Keratinocyte (primary cell): ENCODE data around the gene CDK3. TPM values are rescaled to one million over a fixed set of nuclear protein-coding genes. Genes with fewer than 3 reads are reported as not detected.
"Not testable (repeated sequence)": the region's sequence is repeated elsewhere in the genome, so short reads cannot be mapped to it uniquely, and the experiment has no call there.

ENCODE experiments used
- DNase-seq: peaks from one replicate; pipeline ENCODE4 v3.0.0-alpha.2; 2011; ENCODE audit warnings: low read depth, missing footprints, low spot score
- FAIRE-seq: peaks from 2 replicates; lab custom pipeline; 2011; peaks lifted over from hg19 to GRCh38; lab: Jason Lieb, UNC
- H2AFZ ChIP-seq: 2 replicates; pipeline ENCODE4 v1.6.0; 2012; ENCODE audit warnings: low read length, control low read depth, inconsistent platforms; ENCODE audit not compliant: control insufficient read depth
- H3K27ac ChIP-seq: 2 replicates; pipeline ENCODE4 v1.5.1; 2011; ENCODE audit warnings: low read length; ENCODE audit not compliant: control insufficient read depth, insufficient read depth
- H3K27me3 ChIP-seq: 3 replicates; pipeline ENCODE4 v1.6.0; 2011; ENCODE audit warnings: low read length; ENCODE audit not compliant: control insufficient read depth, insufficient read depth; ENCODE audit errors: extremely low read depth
- H3K36me3 ChIP-seq, 2 experiments: 2 replicates in 1 of 2; 3 replicates in 1 of 2; pipeline ENCODE4 v1.5.1; 2011; ENCODE audit warnings: low read length in 2 of 2, mild to moderate bottlenecking in 1 of 2; ENCODE audit not compliant: control insufficient read depth in 2 of 2, insufficient read depth in 2 of 2; ENCODE audit errors: extremely low read depth in 1 of 2
- H3K4me1 ChIP-seq: 3 replicates; pipeline ENCODE4 v1.5.1; 2011; ENCODE audit warnings: low read length; ENCODE audit not compliant: control insufficient read depth, insufficient read depth; ENCODE audit errors: extremely low read depth
- H3K4me2 ChIP-seq: 3 replicates; pipeline ENCODE4 v1.6.0; 2011; ENCODE audit warnings: low read depth, low read length; ENCODE audit not compliant: control insufficient read depth, insufficient read depth; ENCODE audit errors: extremely low read depth
- H3K4me3 ChIP-seq, 3 experiments: fragments of 200-600 bp in 1 of 3; sonication (generic) in 1 of 3; 2 replicates in 2 of 3; 3 replicates in 1 of 3; pipeline ENCODE4 v1.5.1; 2011 to 2016; ENCODE audit warnings: low read length in 3 of 3, mild to moderate bottlenecking in 3 of 3, control low read depth in 2 of 3, inconsistent platforms in 1 of 3, low read depth in 1 of 3, mixed read lengths in 1 of 3, mixed run types in 1 of 3, moderate library complexity in 1 of 3; ENCODE audit not compliant: control insufficient read depth in 2 of 3, insufficient read depth in 2 of 3; ENCODE audit errors: extremely low read depth in 1 of 3
- H3K79me2 ChIP-seq: 2 replicates; pipeline ENCODE4 v1.6.0; 2012; ENCODE audit warnings: low read length; ENCODE audit not compliant: control insufficient read depth, insufficient read depth
- H3K9ac ChIP-seq: 3 replicates; pipeline ENCODE4 v1.6.0; 2011; ENCODE audit warnings: low read length; ENCODE audit not compliant: control insufficient read depth, insufficient read depth; ENCODE audit errors: extremely low read depth
- H3K9me1 ChIP-seq: 3 replicates; pipeline ENCODE4 v1.6.0; 2011; ENCODE audit warnings: low read length; ENCODE audit not compliant: control insufficient read depth, insufficient read depth; ENCODE audit errors: extremely low read depth
- H3K9me3 ChIP-seq: 2 replicates; pipeline ENCODE4 v1.5.1; 2012; ENCODE audit warnings: low read depth, low read length; ENCODE audit not compliant: control insufficient read depth
- H4K20me1 ChIP-seq: 3 replicates; pipeline ENCODE4 v1.6.0; 2011; ENCODE audit warnings: low read length; ENCODE audit not compliant: control insufficient read depth, insufficient read depth; ENCODE audit errors: extremely low read depth
- CTCF ChIP-seq, 3 experiments: IDR thresholded peaks in 1 of 3; conservative IDR thresholded peaks in 1 of 3; optimal IDR thresholded peaks in 1 of 3; 2 replicates in 2 of 3; 3 replicates in 1 of 3; pipeline versions ENCODE3 to v1.5.1; 2011; ENCODE audit warnings: low read length in 3 of 3, mild to moderate bottlenecking in 3 of 3, moderate library complexity in 2 of 3, control low read depth in 1 of 3, inconsistent platforms in 1 of 3; ENCODE audit not compliant: insufficient read depth in 2 of 3; ENCODE audit errors: extremely low read depth in 1 of 3
- EZH2 ChIP-seq: IDR thresholded peaks from one replicate; pipeline ENCODE4 v1.6.1; 2012; ENCODE audit warnings: inconsistent platforms, mild to moderate bottlenecking, low read length, moderate library complexity
- dilution Hi-C: fragments of 300-500 bp; cut with MboI; formaldehyde crosslinking; loops from one replicate; pipeline ENCODE4 v1.7.0; 2020; ENCODE audit warnings: low sequenced_read_pairs; ENCODE audit not compliant: extremely low pct_ligation_motif_present
- polyA plus RNA-seq, 5 experiments: library from polyadenylated mRNA; depleted of rRNA in 3 of 5; stranded (reverse) in 3 of 5; stranded (forward) in 1 of 5; unstranded in 1 of 5; fragments of >200 nt; gene quantifications; 1 replicate in 1 of 5; 2 replicates in 3 of 5; 3 replicates in 1 of 5; pipeline versions ENCODE4 v1.2.1 to v1.2.3, GENCODE V29; 2011 to 2012; ENCODE audit warnings: missing spikeins in 2 of 5, low read depth in 1 of 5, low replicate concordance in 1 of 5

CDK3 gene
- polyA plus RNA-seq, 1 donor (not counting 4 experiments of a cell fraction or from before 2014, with no cell fraction given) = 1.8 TPM

DNA sequence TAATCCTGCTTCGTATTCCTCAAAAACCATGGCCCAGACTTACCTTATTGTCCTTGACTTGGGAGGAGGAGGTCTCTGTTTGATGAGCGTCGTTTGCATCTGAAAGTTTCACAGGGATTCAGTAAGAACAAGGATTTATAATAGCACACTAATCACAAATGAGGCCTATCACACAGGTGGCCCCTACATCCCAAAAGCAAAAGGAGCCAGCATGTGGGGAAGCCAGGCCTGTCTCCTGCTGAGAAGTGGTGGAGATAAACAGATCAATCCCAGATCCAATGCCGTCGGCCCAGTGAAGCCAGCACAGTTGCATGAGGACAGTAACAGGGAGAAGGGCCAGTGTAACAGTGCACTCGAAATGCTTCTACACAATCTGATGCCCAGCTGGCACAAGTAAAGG is 39.7 kb downstream of the CDK3 start:
- DNase-seq = no peak
- Histone ChIP-seq H3K27me3 (no peaks in the 10 kb centered on the region), H3K9ac (no peak overlapping the region), H3K9me3 (no peaks in the 10 kb centered on the region), H4K20me1 (no peaks in the 10 kb centered on the region), H2AFZ (no peak overlapping the region), H3K36me3 (peaks cover 43 to 60% of the 10 kb centered on the region in 2 experiments), H3K79me2 (no peaks in the 10 kb centered on the region), H3K9me1 (no peaks in the 10 kb centered on the region), H3K4me3 (no peak overlapping the region), H3K4me2 (no peak overlapping the region), H3K27ac (no peak overlapping the region), H3K4me1 (no peaks in the 10 kb centered on the region)
- TF ChIP-seq CTCF (optimal IDR thresholded peaks at IDR 0.05 in 1 of 3, IDR thresholded peaks at IDR 0.05 in 1 of 3, conservative IDR thresholded peaks at IDR 0.05 in 1 of 3; ENCODE audit: extremely low read depth in 1 of 3, insufficient read depth in 2 of 3, low read length in 3 of 3) (no peak), EZH2 (no peak)
- dilution Hi-C loops = no loop called here
- no peak for FAIRE-seq

DNA sequence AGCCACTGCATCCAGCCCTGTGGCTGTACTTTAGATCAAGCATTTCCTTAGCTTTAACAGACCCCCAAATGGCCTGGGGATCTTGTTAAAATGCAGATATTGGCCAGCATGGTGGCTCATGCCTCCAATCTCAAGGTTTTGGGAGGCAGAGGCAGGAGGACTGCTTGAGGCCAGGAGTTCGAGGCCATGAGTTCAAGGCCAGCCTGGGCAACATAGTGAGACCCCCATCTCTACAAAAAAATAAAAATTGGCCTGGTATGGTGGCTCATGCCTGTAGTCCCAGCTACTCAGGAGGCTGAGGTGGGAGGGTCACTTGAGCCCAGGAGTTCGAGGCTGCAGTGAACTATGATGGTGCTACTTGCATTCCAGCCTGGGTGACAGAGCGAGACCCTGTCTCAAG is 42.2 kb downstream of the CDK3 start:
- H3K4me3 ChIP-seq, H3K27ac ChIP-seq, H3K9me3 ChIP-seq, H3K4me2 ChIP-seq, dilution Hi-C loops, H3K4me1 ChIP-seq, DNase-seq, H2AFZ ChIP-seq, H3K9ac ChIP-seq, H3K27me3 ChIP-seq, H4K20me1 ChIP-seq, FAIRE-seq, H3K9me1 ChIP-seq, H3K79me2 ChIP-seq: not testable (repeated sequence)
- H3K36me3 ChIP-seq = peaks cover 52 to 73% of the 10 kb centered on the region in 2 experiments

DNA sequence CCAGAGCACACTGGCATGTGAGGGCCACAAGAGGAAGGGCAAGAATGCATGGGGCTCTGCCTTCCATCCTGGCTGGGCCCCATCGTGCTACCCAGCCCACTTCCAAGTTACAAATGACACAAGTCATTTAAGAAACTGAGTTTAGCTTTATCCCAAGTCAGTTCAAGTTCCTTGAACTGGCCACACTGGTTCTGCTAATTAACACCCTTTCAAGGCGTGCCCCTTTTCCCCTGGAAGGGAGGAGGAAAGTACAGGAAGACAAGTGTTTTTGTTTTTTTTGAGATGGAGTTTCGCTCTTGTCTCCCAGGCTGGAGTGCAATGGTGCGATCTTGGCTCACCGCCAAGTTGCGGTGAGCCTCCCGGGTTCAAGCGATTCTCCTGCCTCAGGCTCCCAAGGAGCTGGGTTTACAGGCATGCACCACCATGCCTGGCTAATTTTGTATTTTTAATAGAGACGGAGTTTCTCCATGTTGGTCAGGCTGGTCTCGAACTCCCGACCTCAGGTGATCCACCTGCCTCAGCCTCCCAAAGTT is 43.9 kb downstream of the CDK3 start:
- DNase-seq, H3K4me2 ChIP-seq, FAIRE-seq, H3K4me3 ChIP-seq, H3K79me2 ChIP-seq, H3K27me3 ChIP-seq, H3K27ac ChIP-seq, H3K9me3 ChIP-seq, dilution Hi-C loops, H3K9me1 ChIP-seq, H2AFZ ChIP-seq, H3K4me1 ChIP-seq, H3K9ac ChIP-seq, H4K20me1 ChIP-seq: not testable (repeated sequence)
- H3K36me3 ChIP-seq = peaks cover 53 to 77% of the 10 kb centered on the region in 2 experiments
